Tibial nerve (tissue), 4 donors: Measurements from ENCODE around the gene IL1R1.

ENCODE experiments used
- EP300 ChIP-seq, 2 donors: sonication (generic); formaldehyde crosslinking; IDR thresholded peaks; one replicate each; pipeline ENCODE4 v1.6.1; 2017; ENCODE audit warnings: antibody characterized with exemption in 2 of 2, mild to moderate bottlenecking in 1 of 2
- TF ChIP-seq, protein P1 (sequence below), 5 experiments: fragments of 200-600 bp in 3 of 5; fragments of 450-650 bp in 2 of 5; sonication (generic) in 3 of 5; IDR thresholded peaks; one replicate each; pipeline ENCODE4 v1.5.1; 2016 to 2019; ENCODE audit warnings: antibody characterized with exemption in 5 of 5, mild to moderate bottlenecking in 3 of 5, moderate library complexity in 2 of 5

DNA sequence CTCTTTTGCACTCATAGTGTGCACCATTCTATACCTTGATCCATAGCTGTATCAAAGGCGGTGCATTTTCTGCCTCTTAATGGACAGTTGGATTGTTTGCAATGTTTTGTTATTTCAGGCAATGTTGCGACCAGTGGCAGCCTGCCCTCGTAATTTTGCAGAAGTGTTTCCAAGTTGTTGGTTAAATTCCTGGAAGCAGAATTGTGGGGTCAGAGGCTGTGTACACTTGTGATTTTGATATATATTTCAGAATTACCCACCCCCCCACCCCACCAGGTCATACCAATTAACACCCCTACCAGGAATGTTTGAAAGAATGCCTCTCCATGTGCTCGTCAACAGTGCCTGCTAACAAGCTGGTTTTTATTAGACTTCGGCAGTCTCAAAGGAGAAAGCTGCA lies 32.4 kb upstream of the IL1R1 start:
- TF ChIP-seq, protein P1, sequence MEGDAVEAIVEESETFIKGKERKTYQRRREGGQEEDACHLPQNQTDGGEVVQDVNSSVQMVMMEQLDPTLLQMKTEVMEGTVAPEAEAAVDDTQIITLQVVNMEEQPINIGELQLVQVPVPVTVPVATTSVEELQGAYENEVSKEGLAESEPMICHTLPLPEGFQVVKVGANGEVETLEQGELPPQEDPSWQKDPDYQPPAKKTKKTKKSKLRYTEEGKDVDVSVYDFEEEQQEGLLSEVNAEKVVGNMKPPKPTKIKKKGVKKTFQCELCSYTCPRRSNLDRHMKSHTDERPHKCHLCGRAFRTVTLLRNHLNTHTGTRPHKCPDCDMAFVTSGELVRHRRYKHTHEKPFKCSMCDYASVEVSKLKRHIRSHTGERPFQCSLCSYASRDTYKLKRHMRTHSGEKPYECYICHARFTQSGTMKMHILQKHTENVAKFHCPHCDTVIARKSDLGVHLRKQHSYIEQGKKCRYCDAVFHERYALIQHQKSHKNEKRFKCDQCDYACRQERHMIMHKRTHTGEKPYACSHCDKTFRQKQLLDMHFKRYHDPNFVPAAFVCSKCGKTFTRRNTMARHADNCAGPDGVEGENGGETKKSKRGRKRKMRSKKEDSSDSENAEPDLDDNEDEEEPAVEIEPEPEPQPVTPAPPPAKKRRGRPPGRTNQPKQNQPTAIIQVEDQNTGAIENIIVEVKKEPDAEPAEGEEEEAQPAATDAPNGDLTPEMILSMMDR (IDR thresholded peaks at IDR 0.05): no peak
- TF ChIP-seq EP300 (IDR thresholded peaks at IDR 0.05): no peak
